ENCODE results near the gene SCN7A. TPM values are rescaled to one million over a fixed set of nuclear protein-coding genes. Genes with fewer than 3 reads are reported as not detected.
"Not testable (repeated sequence)": the region's sequence is repeated elsewhere in the genome, so short reads cannot be mapped to it uniquely, and the experiment has no call there.

Gene SCN7A
- total RNA-seq, 1 donor from 2014 or later = not detected

- DNase-seq (ENCODE audit: extremely low read depth, low read depth, low spot score) = peak; percentile 36
These were observed 132.5 kb downstream of the SCN7A start for GRCh38 chr2:166361351-166362153.

- DNase-seq (ENCODE audit: extremely low read depth, low read depth, low spot score) = no peak
These were observed 133.1 kb downstream of the SCN7A start for GRCh38 chr2:166360906-166361305.

GRCh38 chr2:166360426-166360825 is 133.6 kb downstream of the SCN7A start:
- DNase-seq (ENCODE audit: extremely low read depth, low read depth, low spot score) = no peak

- DNase-seq (ENCODE audit: extremely low read depth, low read depth, low spot score) = not testable (repeated sequence)
These were observed 136.1 kb downstream of the SCN7A start for GRCh38 chr2:166357950-166358321.

GRCh38 chr2:166357068-166357949 is 136.7 kb downstream of the SCN7A start:
- no peak for DNase-seq (ENCODE audit: extremely low read depth, low read depth, low spot score)

Other genes with a start within 250 kb of the SCN7A start
- 9.3 and 10.0 TPM in 2 replicates for gene SCN9A, start 118.3 kb downstream of the SCN7A start, total RNA-seq

All from glomerular endothelial cell (primary cell).